GM18505 (cell line): ENCODE data around the gene PHTF1.

Experiments
- ATAC-seq: cut with Tn5 transposase; IDR thresholded peaks from one replicate; pipeline ENCODE4 v1.9.1; 2021; ENCODE audit not compliant: unreplicated experiment
- POLR2A ChIP-seq: IDR thresholded peaks from 4 replicates; pipeline ENCODE4 v1.6.1; 2011; ENCODE audit warnings: borderline replicate concordance; ENCODE audit not compliant: insufficient read depth, insufficient read length; ENCODE audit errors: extremely low read depth

The PHTF1 gene

GRCh38 chr1:113759333-113760101 lies at the start of gene PHTF1:
PHTF1 (minus strand) TSS chr1:113759486; CDS start chr1:113758703, 783 bp downstream.
- TF ChIP-seq POLR2A: peak; percentile 94
- ATAC-seq: peak; percentile 78

GRCh38 chr1:113808450-113809195 lies 49.3 kb upstream of the PHTF1 start:
- no peak for ATAC-seq
- TF ChIP-seq POLR2A: no peak

GRCh38 chr1:113805639-113806038 lies 46.4 kb upstream of the PHTF1 start:
- no peak for ATAC-seq
- TF ChIP-seq POLR2A: no peak

GRCh38 chr1:113805256-113805531 lies 45.9 kb upstream of the PHTF1 start:
- ATAC-seq: no peak
- no peak for TF ChIP-seq POLR2A

GRCh38 chr1:113804421-113805255 lies 45.4 kb upstream of the PHTF1 start:
- TF ChIP-seq POLR2A: no peak
- no peak for ATAC-seq

- no peak for ATAC-seq
Observed at GRCh38 chr1:113802367-113803007, 43.2 kb upstream of the PHTF1 start.

GRCh38 chr1:113800487-113800886 lies 41.2 kb upstream of the PHTF1 start:
- no peak for ATAC-seq
- no peak for TF ChIP-seq POLR2A

More at GRCh38 chr1:113802367-113803007, 43.2 kb upstream of the PHTF1 start:
- no peak for TF ChIP-seq POLR2A

- ATAC-seq: no peak
- no peak for TF ChIP-seq POLR2A
Observed at GRCh38 chr1:113797472-113797871, 38.2 kb upstream of the PHTF1 start.

GRCh38 chr1:113793878-113794834 lies 34.9 kb upstream of the PHTF1 start:
- TF ChIP-seq POLR2A: no peak
- ATAC-seq: no peak

- no peak for TF ChIP-seq POLR2A
- no peak for ATAC-seq
Observed at GRCh38 chr1:113792986-113793385, 33.7 kb upstream of the PHTF1 start.

- TF ChIP-seq POLR2A: no peak
- no peak for ATAC-seq
Observed at GRCh38 chr1:113792471-113792870, 33.2 kb upstream of the PHTF1 start.

- ATAC-seq: no peak
- no peak for TF ChIP-seq POLR2A
Observed at GRCh38 chr1:113788802-113789201, 29.5 kb upstream of the PHTF1 start.
